Natural killer cell (primary cell): ENCODE measurements around the gene DUSP15. TPM values are rescaled to one million over a fixed set of nuclear protein-coding genes. Genes with fewer than 3 reads are reported as not detected.

Experiments
- ATAC-seq, 3 donors: fragments of 150-1000 bp in 2 of 3; fragments of 200-7000 bp in 1 of 3; cut with Tn5 transposase; 1 replicate in 1 of 3; 2 replicates in 2 of 3; pipeline ENCODE4 v1.10.0; 2021; ENCODE audit warnings: mild to moderate bottlenecking in 2 of 3, moderate library complexity in 2 of 3
- DNase-seq, 2 donors: peaks; one replicate each; pipeline versions ENCODE4 v3.0.0 to v3.0.0-alpha.2; 2013 to 2021; ENCODE audit warnings: mixed read lengths in 1 of 2
- H3K27ac ChIP-seq: one replicate; pipeline ENCODE4 v1.5.1; 2013; ENCODE audit warnings: mild to moderate bottlenecking, low read length
- H3K27me3 ChIP-seq: one replicate; pipeline ENCODE4 v1.6.1; 2013; ENCODE audit warnings: low read length; ENCODE audit not compliant: control insufficient read depth, insufficient read depth
- H3K36me3 ChIP-seq: one replicate; pipeline ENCODE4 v1.6.1; 2013; ENCODE audit warnings: low read length; ENCODE audit not compliant: control insufficient read depth, insufficient read depth
- H3K4me1 ChIP-seq: one replicate; pipeline ENCODE4 v1.6.1; 2013; ENCODE audit warnings: low read length; ENCODE audit not compliant: control insufficient read depth, insufficient read depth
- H3K4me3 ChIP-seq: one replicate; pipeline ENCODE4 v1.5.1; 2013; ENCODE audit warnings: low read length
- H3K9me3 ChIP-seq: one replicate; pipeline ENCODE4 v1.6.1; 2013; ENCODE audit warnings: low read length; ENCODE audit not compliant: control insufficient read depth, insufficient read depth
- H3K27ac Mint-ChIP-seq, 2 donors: one replicate each; pipeline ENCODE4 v1.8.0; 2022; ENCODE audit warnings: mild to moderate bottlenecking in 2 of 2, mixed read lengths in 2 of 2, moderate library complexity in 1 of 2
- H3K27me3 Mint-ChIP-seq, 2 donors: one replicate each; pipeline ENCODE4 v1.8.0; 2022; ENCODE audit warnings: low read depth in 2 of 2, mixed read lengths in 2 of 2
- H3K36me3 Mint-ChIP-seq: one replicate; pipeline ENCODE4 v1.8.0; 2022; ENCODE audit warnings: mixed read lengths
- H3K4me1 Mint-ChIP-seq, 2 donors: one replicate each; pipeline ENCODE4 v1.8.0; 2022; ENCODE audit warnings: mixed read lengths in 2 of 2
- H3K4me3 Mint-ChIP-seq: one replicate; pipeline ENCODE4 v1.8.0; 2022; ENCODE audit warnings: mild to moderate bottlenecking, moderate library complexity, mixed read lengths
- H3K9me3 Mint-ChIP-seq, 2 donors: one replicate each; pipeline ENCODE4 v1.8.0; 2022; ENCODE audit warnings: mixed read lengths in 2 of 2
- WGBS: methylation state at CpG from one replicate; pipeline ENCODE4 v1.1.7; 2013; ENCODE audit warnings: missing lambda C conversion rate; ENCODE audit not compliant: insufficient coverage; 5-methylcytosine and 5-hydroxymethylcytosine counted together
- intact Hi-C: fragments of 100-400 bp; cut with micrococcal nuclease; formaldehyde crosslinking; loops from one replicate; pipeline ENCODE4 v1.14.2; 2022
- total RNA-seq, 4 donors: library from RNA; stranded (reverse); fragments of 120-200 nt in 1 of 4; gene quantifications; one replicate each; pipeline versions ENCODE4 v1.2.3 to v1.2.4, GENCODE V29; 2013 to 2022
- TF ChIP-seq, protein P1 (sequence below): fragments of 200-600 bp; IDR thresholded peaks from one replicate; pipeline ENCODE4 v1.8.0; 2022; ENCODE audit warnings: antibody characterized with exemption

DUSP15 gene
- total RNA-seq, 3 donors from 2014 or later (not counting 1 experiment from before 2014, with no cell fraction given), result not detected

DNA sequence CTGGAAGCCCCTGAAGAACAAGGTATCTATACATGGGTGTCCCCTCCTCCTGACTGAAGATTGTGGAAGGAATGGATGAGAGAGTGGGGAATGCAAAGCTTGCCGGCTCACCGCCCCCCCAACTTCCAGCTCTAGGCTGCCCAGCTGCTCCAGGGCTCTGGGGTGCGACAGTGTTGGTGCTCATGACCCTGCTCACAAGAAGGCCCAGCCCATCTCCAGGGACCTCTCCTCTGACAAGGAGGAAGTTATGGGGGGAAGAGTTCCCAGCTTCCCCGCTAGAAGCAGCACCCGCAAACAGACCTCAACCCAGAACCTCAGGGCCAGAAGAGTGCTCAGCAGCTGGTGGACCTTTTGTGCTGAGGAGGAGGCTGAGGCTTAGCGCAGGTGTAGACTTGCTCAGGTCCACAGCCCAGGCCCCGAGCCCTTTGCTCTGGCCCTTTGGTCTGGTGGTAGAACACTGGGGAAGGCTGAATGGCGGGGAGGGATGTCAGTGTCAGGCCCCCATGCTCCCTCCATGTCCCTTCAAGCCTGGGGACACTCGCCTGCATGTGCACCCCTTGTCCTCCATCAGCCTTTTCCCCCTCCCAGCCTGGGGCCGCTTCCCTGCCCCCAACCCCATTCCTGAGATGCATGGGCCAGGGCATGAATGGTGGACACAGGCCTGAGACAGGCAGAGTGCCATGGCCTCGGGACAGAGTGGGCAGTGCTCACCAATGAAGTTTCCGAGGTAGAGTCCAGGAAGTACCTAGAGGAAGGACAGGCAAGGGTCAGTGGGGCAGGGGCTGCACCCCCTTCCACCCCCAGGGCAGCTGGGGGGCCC lies 1.3 kb downstream of the DUSP15 start:
- Histone ChIP-seq H3K27ac (no peak overlapping the region), H3K36me3 (no peaks in the 10 kb centered on the region), H3K27me3 (peaks cover 21% of the 10 kb centered on the region), H3K4me3 (no peak overlapping the region), H3K9me3 (no peaks in the 10 kb centered on the region), H3K4me1 (peaks cover 20% of the 10 kb centered on the region)
- H3K9me3 Mint-ChIP-seq, result no peaks in the 10 kb centered on the region
- peak overlapping the region in 1 of 2 donors; percentile 76 for H3K27ac Mint-ChIP-seq
- no peak for ATAC-seq
- H3K4me3 Mint-ChIP-seq, result peak overlapping the region; percentile 53
- H3K27me3 Mint-ChIP-seq, result peaks cover 43 to 45% of the 10 kb centered on the region in 2 donors
- intact Hi-C loops, result no loop called here
- 65% methylated on average over 11 of the region's 12 CpGs for WGBS
- peaks cover 13 to 18% of the 10 kb centered on the region in 2 donors for H3K4me1 Mint-ChIP-seq
- DNase-seq, result no peak
- no peaks in the 10 kb centered on the region for H3K36me3 Mint-ChIP-seq
- TF ChIP-seq, protein P1, sequence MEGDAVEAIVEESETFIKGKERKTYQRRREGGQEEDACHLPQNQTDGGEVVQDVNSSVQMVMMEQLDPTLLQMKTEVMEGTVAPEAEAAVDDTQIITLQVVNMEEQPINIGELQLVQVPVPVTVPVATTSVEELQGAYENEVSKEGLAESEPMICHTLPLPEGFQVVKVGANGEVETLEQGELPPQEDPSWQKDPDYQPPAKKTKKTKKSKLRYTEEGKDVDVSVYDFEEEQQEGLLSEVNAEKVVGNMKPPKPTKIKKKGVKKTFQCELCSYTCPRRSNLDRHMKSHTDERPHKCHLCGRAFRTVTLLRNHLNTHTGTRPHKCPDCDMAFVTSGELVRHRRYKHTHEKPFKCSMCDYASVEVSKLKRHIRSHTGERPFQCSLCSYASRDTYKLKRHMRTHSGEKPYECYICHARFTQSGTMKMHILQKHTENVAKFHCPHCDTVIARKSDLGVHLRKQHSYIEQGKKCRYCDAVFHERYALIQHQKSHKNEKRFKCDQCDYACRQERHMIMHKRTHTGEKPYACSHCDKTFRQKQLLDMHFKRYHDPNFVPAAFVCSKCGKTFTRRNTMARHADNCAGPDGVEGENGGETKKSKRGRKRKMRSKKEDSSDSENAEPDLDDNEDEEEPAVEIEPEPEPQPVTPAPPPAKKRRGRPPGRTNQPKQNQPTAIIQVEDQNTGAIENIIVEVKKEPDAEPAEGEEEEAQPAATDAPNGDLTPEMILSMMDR, result no peak

DNA sequence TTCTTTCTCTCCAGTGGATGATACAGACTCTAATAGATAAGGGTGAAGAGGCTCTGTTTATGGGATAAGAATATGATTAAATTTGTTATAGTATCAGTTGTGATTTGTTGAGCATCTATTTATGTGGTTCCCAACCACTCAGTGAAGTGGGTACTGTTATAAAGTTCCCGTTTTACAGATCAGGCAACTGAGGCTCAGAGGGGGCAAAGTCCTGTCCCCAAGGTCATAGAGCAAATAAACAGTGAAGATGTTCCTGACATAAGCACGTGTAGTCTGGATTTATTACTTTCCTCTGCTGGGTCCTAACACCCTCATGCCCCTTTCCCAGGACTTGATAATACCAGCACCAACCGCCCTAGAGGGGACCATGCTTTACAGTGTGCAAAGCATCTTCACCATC lies 4.1 kb downstream of the DUSP15 start:
- Histone ChIP-seq H3K36me3 (no peaks in the 10 kb centered on the region), H3K4me1 (peaks cover 25% of the 10 kb centered on the region), H3K4me3 (no peak overlapping the region), H3K27ac (no peak overlapping the region), H3K27me3 (peaks cover 21% of the 10 kb centered on the region), H3K9me3 (no peaks in the 10 kb centered on the region)
- DNase-seq (no peak), ATAC-seq (no peak)
- no peaks in the 10 kb centered on the region for H3K36me3 Mint-ChIP-seq
- no peak overlapping the region for H3K27ac Mint-ChIP-seq
- intact Hi-C loops, result no loop called here
- H3K4me3 Mint-ChIP-seq, result no peak overlapping the region
- peaks cover 13 to 22% of the 10 kb centered on the region in 2 donors for H3K4me1 Mint-ChIP-seq
- 89% methylated on average over 3 of the region's 3 CpGs for WGBS
- no peaks in the 10 kb centered on the region for H3K9me3 Mint-ChIP-seq
- peaks cover 23 to 25% of the 10 kb centered on the region in 2 donors for H3K27me3 Mint-ChIP-seq
- TF ChIP-seq, protein P1, result no peak

DNA sequence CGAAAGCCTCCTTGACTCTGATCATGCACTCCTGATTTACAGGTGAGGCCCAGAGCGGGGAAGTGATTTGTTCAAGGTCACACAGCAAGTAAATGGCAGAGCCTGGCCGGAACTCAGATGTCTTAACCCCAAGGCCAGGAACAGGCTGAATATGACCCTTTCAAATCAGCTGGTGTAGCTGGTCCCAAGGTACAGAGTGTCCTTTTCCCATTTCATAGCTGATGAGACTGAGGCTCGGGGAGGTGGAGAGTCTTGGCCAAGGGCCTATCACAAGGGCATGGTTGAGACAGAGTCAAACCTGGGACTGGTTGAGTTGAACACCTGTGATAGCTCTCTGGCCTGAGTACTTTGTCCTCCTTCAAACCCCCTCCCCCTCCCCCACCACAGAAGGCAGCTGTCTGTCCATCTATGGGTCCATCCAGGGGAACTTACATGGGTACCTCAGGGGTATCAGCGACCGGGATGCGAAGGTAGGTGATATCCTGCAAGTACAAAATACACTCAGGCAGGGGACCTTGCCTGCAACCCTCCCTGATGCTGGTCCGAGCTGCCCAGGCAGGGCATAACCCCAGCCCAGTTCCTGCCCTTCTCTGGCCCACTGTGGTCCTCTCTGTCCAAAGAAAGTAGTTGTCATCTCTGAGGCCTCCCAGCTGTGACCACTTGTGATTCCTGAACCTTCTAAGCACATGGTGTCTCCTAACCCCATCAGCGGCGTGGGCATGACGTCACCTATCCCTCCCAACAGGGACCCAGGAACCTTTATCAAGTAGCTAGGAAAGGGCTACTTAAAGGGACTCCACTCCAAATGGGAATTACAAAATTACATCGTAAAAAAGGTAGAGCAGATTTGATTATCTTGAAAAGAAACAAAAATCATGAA lies 5.6 kb downstream of the DUSP15 start:
- Histone ChIP-seq H3K9me3 (no peaks in the 10 kb centered on the region), H3K4me1 (peaks cover 26% of the 10 kb centered on the region), H3K4me3 (no peak overlapping the region), H3K27me3 (peaks cover 21% of the 10 kb centered on the region), H3K27ac (no peak overlapping the region), H3K36me3 (no peaks in the 10 kb centered on the region)
- no peaks in the 10 kb centered on the region for H3K9me3 Mint-ChIP-seq
- TF ChIP-seq, protein P1, result no peak
- H3K4me1 Mint-ChIP-seq, result peaks cover 3 to 19% of the 10 kb centered on the region in 2 donors
- no peaks in the 10 kb centered on the region for H3K36me3 Mint-ChIP-seq
- intact Hi-C loops, result no loop called here
- no peak overlapping the region for H3K4me3 Mint-ChIP-seq
- WGBS, result 94% methylated on average over 11 of the region's 12 CpGs
- no peak for DNase-seq
- peaks cover 13 to 18% of the 10 kb centered on the region in 2 donors for H3K27me3 Mint-ChIP-seq
- no peak for ATAC-seq
- no peak overlapping the region for H3K27ac Mint-ChIP-seq
